Muscle layer of duodenum (tissue), 2 donors: ENCODE measurements around the gene DNM3.

ENCODE experiments used
- H3K27ac ChIP-seq: one replicate; pipeline ENCODE4 v1.7.0; 2013; ENCODE audit warnings: mild to moderate bottlenecking, low read length
- H3K27me3 ChIP-seq: one replicate; pipeline ENCODE4 v1.7.0; 2013; ENCODE audit warnings: low read depth, mild to moderate bottlenecking, control low read depth, low read length
- H3K36me3 ChIP-seq, 2 donors: one replicate each; pipeline ENCODE4 v1.7.0; 2013; ENCODE audit warnings: low read length in 2 of 2, control low read depth in 1 of 2, mild to moderate bottlenecking in 1 of 2; ENCODE audit not compliant: insufficient read depth in 2 of 2, control insufficient read depth in 1 of 2
- H3K4me1 ChIP-seq, 2 donors: one replicate each; pipeline ENCODE4 v1.7.0; 2013; ENCODE audit warnings: low read length in 2 of 2, mild to moderate bottlenecking in 2 of 2, control low read depth in 1 of 2, moderate library complexity in 1 of 2; ENCODE audit not compliant: insufficient read depth in 2 of 2, control insufficient read depth in 1 of 2
- H3K4me3 ChIP-seq, 2 donors: one replicate each; pipeline ENCODE4 v1.7.0; 2013; ENCODE audit warnings: low read length in 2 of 2, low read depth in 1 of 2, mild to moderate bottlenecking in 1 of 2
- H3K9me3 ChIP-seq, 2 donors: one replicate each; pipeline ENCODE4 v1.7.0; 2013; ENCODE audit warnings: low read length in 2 of 2, control low read depth in 1 of 2, mild to moderate bottlenecking in 1 of 2; ENCODE audit not compliant: control insufficient read depth in 1 of 2
- donor health status: healthy.

Gene DNM3

DNA sequence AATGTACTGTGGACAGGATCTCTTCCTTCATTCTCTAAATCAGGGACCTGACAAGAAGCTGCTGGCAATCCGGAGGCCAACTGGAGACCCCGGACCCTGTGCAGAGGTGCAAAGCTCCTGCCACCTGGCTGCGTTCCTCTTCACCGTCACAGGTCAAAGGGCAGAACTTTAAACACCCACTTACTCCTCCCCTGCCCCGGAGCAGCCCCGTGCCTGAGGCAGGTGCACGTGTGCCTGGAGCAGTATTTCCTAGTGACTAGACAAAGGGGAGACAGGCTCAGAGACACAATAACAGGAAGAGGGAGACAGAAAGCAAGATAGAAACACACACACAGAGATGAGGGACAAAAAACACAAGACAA lies 609.2 kb downstream of the DNM3 start:
- Histone ChIP-seq H3K9me3 (no peaks in the 10 kb centered on the region), H3K4me3 (no peak overlapping the region), H3K4me1 (peaks cover 0 to 11% of the 10 kb centered on the region in 2 donors), H3K36me3 (no peaks in the 10 kb centered on the region), H3K27me3 (no peaks in the 10 kb centered on the region), H3K27ac (peak overlapping the region; percentile 27)

DNA sequence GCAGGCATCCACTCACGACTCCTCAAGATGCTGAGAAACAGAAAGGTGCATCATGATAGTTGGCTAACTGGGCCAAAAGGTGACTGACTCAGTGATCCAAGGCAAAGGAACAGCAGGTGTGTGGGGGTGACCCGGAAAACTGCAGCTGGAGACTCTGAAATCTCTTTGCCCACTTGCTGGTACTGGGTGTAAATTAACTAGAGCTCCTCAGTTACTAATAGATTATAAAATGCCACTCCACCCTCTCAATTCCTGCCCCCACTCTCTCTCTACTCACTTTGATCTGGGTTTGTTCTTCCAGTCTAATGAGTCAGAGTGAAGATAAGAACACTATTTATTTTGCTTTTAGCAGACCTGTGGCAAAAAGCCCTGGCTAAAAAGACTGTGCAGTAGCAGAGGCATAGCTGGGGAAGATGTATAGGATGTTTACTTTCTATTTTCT lies 609.7 kb downstream of the DNM3 start:
- Histone ChIP-seq H3K27me3 (no peaks in the 10 kb centered on the region), H3K36me3 (no peaks in the 10 kb centered on the region), H3K9me3 (no peaks in the 10 kb centered on the region), H3K27ac (peak overlapping the region; percentile 27), H3K4me3 (no peak overlapping the region), H3K4me1 (peaks cover 0 to 11% of the 10 kb centered on the region in 2 donors)

DNA sequence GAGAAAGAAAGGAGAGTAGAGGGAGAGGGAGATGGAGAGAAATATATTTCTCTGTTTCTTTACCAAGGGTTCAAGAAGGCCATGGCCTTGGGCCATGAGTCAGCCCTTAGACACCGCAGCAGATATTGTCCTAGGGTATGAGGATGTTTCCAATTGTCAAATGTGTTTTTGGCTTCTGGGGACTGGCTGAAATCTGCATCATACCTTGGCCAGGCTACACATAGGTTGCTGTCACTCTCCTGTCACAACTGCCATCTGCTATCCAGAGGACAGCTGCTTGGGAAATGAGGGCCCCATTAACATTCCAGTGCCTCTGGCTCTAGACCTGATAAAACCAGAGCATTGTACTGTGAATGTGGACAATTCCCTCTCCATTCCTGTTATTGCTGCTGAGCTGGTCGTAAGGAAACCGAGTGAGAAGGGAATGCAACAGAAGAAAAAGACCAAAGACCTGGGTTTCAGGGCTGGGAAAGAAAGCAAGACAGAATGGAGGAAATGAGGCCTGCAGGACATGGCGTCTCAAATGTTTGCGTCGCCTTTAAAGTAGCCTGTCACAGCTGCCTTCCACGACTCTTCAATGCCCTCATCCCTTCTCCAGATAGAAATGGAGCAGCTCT lies 611.3 kb downstream of the DNM3 start:
- Histone ChIP-seq H3K27ac (no peak overlapping the region), H3K9me3 (no peaks in the 10 kb centered on the region), H3K4me3 (no peak overlapping the region), H3K36me3 (no peaks in the 10 kb centered on the region), H3K4me1 (peaks cover 0 to 11% of the 10 kb centered on the region in 2 donors), H3K27me3 (no peaks in the 10 kb centered on the region)

DNA sequence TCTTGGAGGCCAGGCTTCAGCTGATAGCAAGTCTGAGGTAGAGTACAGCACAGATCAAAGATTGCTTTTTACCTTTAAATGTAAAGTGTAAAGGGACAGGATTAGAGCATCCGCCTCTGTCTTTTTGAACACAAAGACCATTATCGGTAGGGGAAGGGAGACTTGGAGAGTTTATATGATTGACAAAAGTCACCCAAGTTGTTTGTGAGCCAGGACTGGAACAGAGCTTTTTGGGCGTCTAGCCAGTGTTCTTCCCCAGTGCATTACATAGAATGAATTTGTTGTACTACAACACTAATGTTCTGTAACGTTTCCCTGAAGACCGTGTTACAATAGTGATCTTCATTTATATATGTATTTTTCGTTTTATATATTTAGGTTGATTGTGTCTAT lies 611.9 kb downstream of the DNM3 start:
- Histone ChIP-seq H3K27me3 (no peaks in the 10 kb centered on the region), H3K4me1 (peaks cover 0 to 11% of the 10 kb centered on the region in 2 donors), H3K9me3 (no peaks in the 10 kb centered on the region), H3K4me3 (no peak overlapping the region), H3K27ac (no peak overlapping the region), H3K36me3 (no peaks in the 10 kb centered on the region)

DNA sequence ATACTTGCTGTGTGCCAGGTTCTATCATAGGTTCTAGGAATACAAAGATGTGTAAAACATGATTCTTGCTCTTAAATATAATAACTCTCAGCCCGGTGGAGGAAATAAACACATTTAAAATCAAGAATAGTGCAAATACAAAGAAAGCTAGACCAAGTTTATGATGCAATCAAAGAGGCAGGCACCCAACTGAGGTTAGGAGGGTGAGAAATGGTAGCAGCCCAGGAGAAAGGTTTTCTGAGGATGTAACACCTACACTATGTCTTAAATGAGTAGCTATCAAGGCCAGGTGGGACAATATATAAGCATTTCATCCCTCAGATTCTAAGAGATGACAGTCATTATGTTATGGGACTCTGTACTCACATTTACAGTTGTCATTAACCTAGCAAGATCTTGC lies 612.3 kb downstream of the DNM3 start:
- Histone ChIP-seq H3K27ac (no peak overlapping the region), H3K4me1 (peaks cover 0 to 11% of the 10 kb centered on the region in 2 donors), H3K4me3 (no peak overlapping the region), H3K36me3 (no peaks in the 10 kb centered on the region), H3K27me3 (no peaks in the 10 kb centered on the region), H3K9me3 (no peaks in the 10 kb centered on the region)

DNA sequence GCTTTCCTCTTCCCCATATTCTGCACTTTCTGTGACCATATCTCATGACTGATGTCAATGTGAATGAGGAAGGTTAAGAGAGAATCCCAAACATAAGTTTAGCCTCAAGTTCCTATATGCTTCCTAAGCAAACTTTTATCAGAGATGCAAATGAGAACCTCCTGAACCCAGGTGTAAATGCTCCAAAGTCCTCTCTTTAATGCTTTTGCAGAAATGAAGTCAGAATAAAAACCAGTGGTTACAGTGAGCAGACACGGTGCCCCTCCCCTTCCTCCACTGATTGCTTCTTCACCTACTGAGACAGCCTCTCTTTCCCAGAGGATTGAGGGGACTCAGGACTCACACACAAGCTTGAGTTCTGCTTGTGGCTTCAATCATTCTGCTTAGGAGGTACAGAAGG lies 614.2 kb downstream of the DNM3 start:
- Histone ChIP-seq H3K36me3 (no peaks in the 10 kb centered on the region), H3K4me1 (peaks cover 0 to 2% of the 10 kb centered on the region in 2 donors), H3K4me3 (no peak overlapping the region), H3K27me3 (no peaks in the 10 kb centered on the region), H3K9me3 (no peaks in the 10 kb centered on the region), H3K27ac (no peak overlapping the region)

DNA sequence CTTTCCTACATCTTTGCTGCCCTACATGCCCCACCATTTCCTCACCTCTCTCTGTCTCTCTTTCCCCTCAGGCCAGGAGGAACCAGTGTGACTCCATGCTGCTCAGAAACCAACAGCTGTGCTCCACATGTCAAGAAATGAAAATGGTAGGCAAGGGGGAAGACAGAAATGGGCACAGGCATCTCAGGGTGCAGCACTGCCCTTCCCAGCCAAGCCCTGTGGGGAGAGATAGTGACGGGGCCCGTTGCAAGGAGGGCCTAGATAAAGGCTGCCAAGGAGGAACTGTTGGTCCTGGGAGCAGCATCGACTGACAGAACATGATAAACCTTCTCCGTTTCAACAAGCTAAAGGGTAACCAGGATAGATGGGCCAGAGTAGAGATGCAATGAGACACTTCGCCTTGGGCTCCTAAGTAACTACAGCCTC lies 615.1 kb downstream of the DNM3 start:
- Histone ChIP-seq H3K4me1 (no peaks in the 10 kb centered on the region), H3K36me3 (no peaks in the 10 kb centered on the region), H3K27ac (no peak overlapping the region)

DNA sequence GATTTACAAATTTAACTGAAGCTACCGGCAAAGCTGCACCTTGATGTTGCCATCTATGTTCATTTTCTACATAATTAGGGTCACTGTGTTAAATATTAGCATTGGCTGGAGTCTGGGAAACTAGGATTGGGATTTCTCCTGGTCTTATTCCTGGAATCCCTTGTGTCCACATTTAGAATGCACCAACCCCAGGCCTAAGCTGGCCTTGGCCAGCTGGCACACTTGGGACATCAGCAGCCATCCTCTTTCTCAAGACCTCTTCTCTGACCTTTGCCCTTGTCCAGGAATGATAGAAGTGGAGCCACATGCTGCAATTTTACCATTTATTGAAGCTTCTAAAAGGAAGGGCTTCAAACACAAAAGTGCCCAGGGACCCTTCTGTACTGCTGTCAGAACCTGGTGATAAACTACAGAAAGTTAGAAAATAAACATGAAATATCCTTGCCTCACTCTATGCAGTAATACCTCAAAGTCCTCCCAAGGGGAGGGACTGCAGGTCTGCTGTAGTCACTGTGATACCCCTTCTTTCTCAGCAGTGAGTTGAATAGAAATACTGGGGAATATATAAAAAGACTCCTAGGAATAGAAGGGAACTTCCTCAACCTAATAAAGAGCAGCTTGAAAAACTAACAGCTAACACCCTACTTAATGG lies 616.3 kb downstream of the DNM3 start:
- Histone ChIP-seq H3K27me3 (no peaks in the 10 kb centered on the region), H3K4me3 (no peak overlapping the region), H3K9me3 (no peaks in the 10 kb centered on the region)

More for the DNA sequence above, 615.1 kb downstream of the DNM3 start:
- Histone ChIP-seq H3K9me3 (no peaks in the 10 kb centered on the region), H3K4me3 (no peak overlapping the region), H3K27me3 (no peaks in the 10 kb centered on the region)

DNA sequence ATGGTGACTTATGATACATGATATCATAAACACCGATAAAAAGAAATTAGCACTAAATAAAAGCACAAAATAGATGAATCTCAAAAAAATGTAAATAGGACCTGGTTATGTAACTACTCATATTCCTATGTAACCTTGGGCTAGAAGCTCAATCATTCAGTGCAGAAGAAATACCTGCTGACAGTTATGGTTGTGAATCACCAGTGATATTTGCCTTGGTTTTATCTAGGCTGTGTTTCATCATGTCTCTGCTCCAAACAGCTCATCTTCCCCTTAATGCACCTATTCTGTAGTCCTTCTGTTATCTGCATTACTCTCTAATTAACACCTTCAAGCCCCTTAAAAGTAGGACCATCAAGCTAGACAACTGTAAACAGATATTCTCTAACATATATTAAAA lies 618.9 kb downstream of the DNM3 start:
- no peaks in the 10 kb centered on the region for H3K36me3 ChIP-seq
- H3K27me3 ChIP-seq = no peaks in the 10 kb centered on the region
- H3K9me3 ChIP-seq = no peaks in the 10 kb centered on the region
- H3K4me1 ChIP-seq = no peaks in the 10 kb centered on the region
- H3K4me3 ChIP-seq = no peak overlapping the region
- H3K27ac ChIP-seq = no peak overlapping the region

More for the DNA sequence above, 616.3 kb downstream of the DNM3 start:
- Histone ChIP-seq H3K36me3 (no peaks in the 10 kb centered on the region), H3K27ac (no peak overlapping the region), H3K4me1 (no peaks in the 10 kb centered on the region)

DNA sequence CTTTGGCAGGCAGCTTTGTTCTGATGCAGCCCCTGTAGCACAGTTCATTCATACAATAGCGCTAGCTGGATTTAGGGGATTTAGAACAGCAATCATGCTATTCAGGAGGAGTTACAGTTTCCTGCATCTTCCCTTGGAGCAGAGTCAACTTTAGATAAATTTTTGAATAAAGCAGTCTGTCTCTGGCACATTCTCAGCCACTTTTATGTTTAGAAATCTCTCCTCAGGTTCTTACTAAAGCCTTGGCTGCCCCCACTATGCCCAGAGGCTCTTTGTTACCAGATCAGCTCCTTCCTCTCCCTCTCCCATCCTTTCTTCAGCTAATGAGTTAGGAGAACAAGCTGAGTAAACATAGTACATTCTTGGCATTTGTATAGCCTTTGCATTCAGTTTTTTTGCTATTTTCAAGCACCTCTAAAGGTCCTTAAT lies 619.6 kb downstream of the DNM3 start:
- Histone ChIP-seq H3K27me3 (no peaks in the 10 kb centered on the region), H3K9me3 (no peaks in the 10 kb centered on the region), H3K27ac (no peak overlapping the region), H3K4me1 (no peaks in the 10 kb centered on the region), H3K4me3 (no peak overlapping the region), H3K36me3 (no peaks in the 10 kb centered on the region)
